ENCODE measurements around the gene ZNF865.

ZNF865 gene

GRCh38 chr19:55654323-55654867, 48.9 kb downstream of the ZNF865 start:
- H3K4me1 ChIP-seq: peaks cover 52% of the 10 kb centered on the region
- H3K4me3 ChIP-seq: peak overlapping the region; percentile 87
- peak overlapping the region; percentile 54 for H3K4me2 ChIP-seq
- no peaks in the 10 kb centered on the region for H3K9me3 ChIP-seq
- H3K9ac ChIP-seq: peak overlapping the region; percentile 100
- H3K36me3 ChIP-seq: peaks cover 42% of the 10 kb centered on the region
- peak overlapping the region; percentile 100 for H3K27ac ChIP-seq
- H3K27me3 ChIP-seq: no peaks in the 10 kb centered on the region
- H4K20me1 ChIP-seq: peaks cover 40% of the 10 kb centered on the region
- no peak for TF ChIP-seq Cebpa-rat (IDR thresholded peaks at IDR 0.05)

GRCh38 chr19:55654868-55655647, 49.6 kb downstream of the ZNF865 start, which contains the start of gene U2AF2:
Gene U2AF2 (plus strand): TSS chr19:55655035. CDS start chr19:55655105, 70 bp downstream.
- H3K4me3 ChIP-seq: peak within 1 kb of the TSS; percentile 87
- H3K4me2 ChIP-seq: peak within 1 kb of the TSS; percentile 99
- H3K9me3 ChIP-seq: no peaks in the 10 kb centered on the region
- H3K36me3 ChIP-seq: peaks cover 48% of the 10 kb centered on the region
- H3K27ac ChIP-seq: peak within 1 kb of the TSS; percentile 100
- H3K9ac ChIP-seq: peak within 1 kb of the TSS; percentile 100
- peaks cover 47% of the 10 kb centered on the region for H4K20me1 ChIP-seq
- TF ChIP-seq Cebpa-rat (IDR thresholded peaks at IDR 0.05): no peak
- H3K4me1 ChIP-seq: peaks cover 52% of the 10 kb centered on the region
- no peaks in the 10 kb centered on the region for H3K27me3 ChIP-seq

DNA sequence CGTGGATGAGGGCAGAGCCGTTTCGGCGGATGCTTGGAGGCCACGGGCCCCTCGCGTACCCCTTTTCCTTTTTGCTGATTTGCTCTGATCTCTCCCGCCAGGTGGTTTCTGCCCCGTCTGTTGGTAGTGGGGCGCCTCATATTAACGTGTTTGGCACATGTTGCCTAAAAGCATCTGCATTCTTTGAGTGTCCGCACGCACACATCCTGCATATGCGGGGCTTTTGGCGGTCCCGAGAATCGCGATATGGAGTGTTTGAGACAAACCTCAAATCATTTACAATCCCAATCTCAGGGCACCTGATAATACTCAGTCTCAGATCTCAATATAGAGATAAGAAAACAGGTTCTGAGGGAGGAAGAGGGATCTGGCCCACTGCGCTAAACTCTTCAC, 50.2 kb downstream of the ZNF865 start:
- no peak for TF ChIP-seq Cebpa-rat (IDR thresholded peaks at IDR 0.05)
- Histone ChIP-seq H3K4me3 (peak overlapping the region; percentile 87), H3K36me3 (peaks cover 48% of the 10 kb centered on the region), H3K9ac (peak overlapping the region; percentile 100), H3K27ac (peak overlapping the region; percentile 100), H4K20me1 (peaks cover 52% of the 10 kb centered on the region), H3K4me2 (peak overlapping the region; percentile 99), H3K4me1 (peaks cover 52% of the 10 kb centered on the region), H3K27me3 (no peaks in the 10 kb centered on the region), H3K9me3 (no peaks in the 10 kb centered on the region)

GRCh38 chr19:55656552-55656951, 51.1 kb downstream of the ZNF865 start:
- peaks cover 48% of the 10 kb centered on the region for H3K36me3 ChIP-seq
- H3K4me3 ChIP-seq: peak overlapping the region; percentile 87
- H3K27ac ChIP-seq: peak overlapping the region; percentile 100
- peak overlapping the region; percentile 99 for H3K4me2 ChIP-seq
- H3K27me3 ChIP-seq: no peaks in the 10 kb centered on the region
- TF ChIP-seq Cebpa-rat (IDR thresholded peaks at IDR 0.05): no peak
- H4K20me1 ChIP-seq: peaks cover 61% of the 10 kb centered on the region
- H3K9ac ChIP-seq: peak overlapping the region; percentile 100
- no peaks in the 10 kb centered on the region for H3K9me3 ChIP-seq
- H3K4me1 ChIP-seq: peaks cover 60% of the 10 kb centered on the region

- H3K36me3 ChIP-seq: peaks cover 48% of the 10 kb centered on the region
- peak overlapping the region; percentile 100 for H3K27ac ChIP-seq
- peak overlapping the region; percentile 99 for H3K4me2 ChIP-seq
These were observed 51.7 kb downstream of the ZNF865 start for GRCh38 chr19:55656988-55657747.

DNA sequence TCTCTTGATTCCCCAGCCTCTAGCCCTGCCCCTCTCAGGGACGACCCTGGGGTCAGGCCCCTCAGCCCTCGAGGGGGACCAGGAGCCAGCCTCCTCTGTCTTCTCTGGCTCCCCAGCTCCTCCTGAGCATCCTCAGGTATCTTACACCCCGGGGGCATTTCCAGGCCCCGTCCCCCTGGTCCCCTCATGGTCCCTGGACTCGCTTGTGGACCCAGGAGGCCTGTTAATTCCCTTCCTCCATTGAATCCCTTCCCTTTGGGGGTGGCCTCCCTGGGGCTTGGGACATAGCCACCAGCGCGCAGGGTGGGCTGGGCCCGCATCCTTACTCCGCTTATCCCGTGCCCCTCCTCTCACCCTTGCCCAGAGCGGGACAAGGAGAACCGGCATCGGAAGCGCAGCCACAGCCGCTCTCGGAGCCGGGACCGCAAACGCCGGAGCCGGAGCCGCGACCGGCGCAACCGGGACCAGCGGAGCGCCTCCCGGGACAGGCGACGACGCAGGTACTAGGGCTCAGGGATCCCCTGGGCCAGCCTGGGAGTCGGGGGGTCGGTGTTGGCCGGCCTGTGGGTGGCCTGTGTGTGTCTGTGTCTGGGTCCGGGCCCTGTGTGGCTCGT, 53.5 kb downstream of the ZNF865 start:
- Histone ChIP-seq H3K9ac (peak overlapping the region; percentile 100), H3K27ac (peak overlapping the region; percentile 75), H4K20me1 (peaks cover 85% of the 10 kb centered on the region), H3K4me3 (peak overlapping the region; percentile 87), H3K27me3 (no peaks in the 10 kb centered on the region), H3K4me2 (peak overlapping the region; percentile 99), H3K4me1 (peaks cover 55% of the 10 kb centered on the region), H3K9me3 (no peaks in the 10 kb centered on the region), H3K36me3 (peaks cover 55% of the 10 kb centered on the region)
- TF ChIP-seq Cebpa-rat (IDR thresholded peaks at IDR 0.05): no peak

More at GRCh38 chr19:55656988-55657747, 51.7 kb downstream of the ZNF865 start:
- no peak for TF ChIP-seq Cebpa-rat (IDR thresholded peaks at IDR 0.05)
- Histone ChIP-seq H3K9me3 (no peaks in the 10 kb centered on the region), H3K27me3 (no peaks in the 10 kb centered on the region), H4K20me1 (peaks cover 68% of the 10 kb centered on the region), H3K9ac (peak overlapping the region; percentile 100), H3K4me1 (peaks cover 63% of the 10 kb centered on the region), H3K4me3 (peak overlapping the region; percentile 87)

DNA sequence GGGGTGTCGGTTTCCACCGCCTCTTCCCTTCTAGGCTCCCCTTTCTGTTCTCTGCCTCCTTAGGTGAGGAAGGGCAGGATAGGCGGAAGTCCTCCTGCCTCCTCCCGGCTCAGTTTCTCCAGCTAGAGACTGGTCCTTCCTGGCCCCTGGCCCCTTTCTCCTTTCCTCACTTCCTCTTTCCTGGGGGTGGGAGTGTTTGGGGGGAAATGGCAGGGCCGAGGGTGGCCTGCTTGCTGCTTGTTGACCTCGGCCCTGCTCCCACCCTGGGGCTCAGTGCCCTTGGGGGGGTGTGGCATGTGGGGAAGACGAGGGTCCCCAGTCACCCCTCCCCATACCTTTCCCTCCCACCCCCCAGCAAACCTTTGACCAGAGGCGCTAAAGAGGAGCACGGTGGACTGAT, 54.4 kb downstream of the ZNF865 start:
- H3K9me3 ChIP-seq: no peaks in the 10 kb centered on the region
- H3K4me1 ChIP-seq: peaks cover 55% of the 10 kb centered on the region
- peak overlapping the region; percentile 75 for H3K27ac ChIP-seq
- peaks cover 94% of the 10 kb centered on the region for H4K20me1 ChIP-seq
- no peaks in the 10 kb centered on the region for H3K27me3 ChIP-seq
- peak overlapping the region; percentile 100; the same call in 1 of the 2 replicates for H3K9ac ChIP-seq
- no peak for TF ChIP-seq Cebpa-rat (IDR thresholded peaks at IDR 0.05)
- no peak overlapping the region for H3K4me3 ChIP-seq
- peaks cover 64% of the 10 kb centered on the region for H3K36me3 ChIP-seq
- peak overlapping the region; percentile 99 for H3K4me2 ChIP-seq

GRCh38 chr19:55660404-55660803, 55.0 kb downstream of the ZNF865 start:
- no peak for TF ChIP-seq Cebpa-rat (IDR thresholded peaks at IDR 0.05)
- Histone ChIP-seq H3K9ac (peak overlapping the region; percentile 60), H3K4me3 (no peak overlapping the region), H3K27me3 (no peaks in the 10 kb centered on the region), H3K36me3 (peaks cover 70% of the 10 kb centered on the region), H3K4me2 (peak overlapping the region; percentile 99), H3K9me3 (no peaks in the 10 kb centered on the region), H3K27ac (peak overlapping the region; percentile 60), H4K20me1 (peaks cover 99% of the 10 kb centered on the region), H3K4me1 (peaks cover 55% of the 10 kb centered on the region)

DNA sequence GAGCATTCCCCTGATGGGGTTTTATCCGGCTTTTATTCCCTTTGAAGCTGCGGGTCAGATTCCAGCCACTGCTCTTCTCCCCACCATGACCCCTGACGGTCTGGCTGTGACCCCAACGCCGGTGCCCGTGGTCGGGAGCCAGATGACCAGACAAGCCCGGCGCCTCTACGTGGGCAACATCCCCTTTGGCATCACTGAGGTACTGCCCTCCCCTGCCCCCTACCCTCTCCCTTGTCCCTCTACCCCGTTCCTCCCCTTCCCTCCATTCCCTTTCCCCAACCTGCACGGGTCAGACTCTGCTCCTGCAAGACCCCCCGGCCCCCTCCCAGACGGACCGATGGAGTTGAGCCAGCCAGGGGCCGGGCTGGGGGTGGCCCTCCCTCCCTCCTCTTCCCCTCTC, 55.5 kb downstream of the ZNF865 start:
- Histone ChIP-seq H3K4me1 (peaks cover 55% of the 10 kb centered on the region), H3K9ac (peak overlapping the region; percentile 60), H3K4me2 (peak overlapping the region; percentile 99), H3K4me3 (no peak overlapping the region), H4K20me1 (peaks cover 99% of the 10 kb centered on the region), H3K9me3 (no peaks in the 10 kb centered on the region), H3K27ac (peak overlapping the region; percentile 60), H3K27me3 (no peaks in the 10 kb centered on the region), H3K36me3 (peaks cover 75% of the 10 kb centered on the region)
- no peak for TF ChIP-seq Cebpa-rat (IDR thresholded peaks at IDR 0.05)
